WTC11 (cell line): ENCODE measurements around the gene CAPN14. TPM values are rescaled to one million over a fixed set of nuclear protein-coding genes. Genes with fewer than 3 reads are reported as not detected.

Experiments
- ATAC-seq: fragments of 200-7000 bp; cut with Tn5 transposase; 2 replicates; pipeline ENCODE4 v1.10.0; 2021; ENCODE audit warnings: mild to moderate bottlenecking, moderate library complexity
- CTCF ChIA-PET: fragments of 300-600 bp; sonication (Branson Sonifier 250); formaldehyde crosslinking; loops from one replicate; lab custom pipeline; 2021; ENCODE audit warnings: antibody characterized with exemption; lab: Charles Lee
- POLR2A ChIA-PET: fragments of 350-600 bp; sonication (Branson Sonifier 250); formaldehyde crosslinking; loops from one replicate; lab custom pipeline; 2021; ENCODE audit warnings: antibody characterized with exemption; lab: Charles Lee
- DNase-seq: peaks from one replicate; pipeline ENCODE4 v3.0.0; 2021; ENCODE audit warnings: low spot score
- H3K27ac Mint-ChIP-seq: 2 replicates; pipeline ENCODE4 v1.8.0; 2021; ENCODE audit warnings: mixed read lengths
- H3K27me3 Mint-ChIP-seq: 2 replicates; pipeline ENCODE4 v1.8.0; 2021; ENCODE audit warnings: low read depth, mild to moderate bottlenecking, moderate library complexity, mixed read lengths
- H3K36me3 Mint-ChIP-seq: 2 replicates; pipeline ENCODE4 v1.8.0; 2021; ENCODE audit warnings: mixed read lengths
- H3K4me1 Mint-ChIP-seq: 2 replicates; pipeline ENCODE4 v1.8.0; 2022; ENCODE audit warnings: mixed read lengths
- H3K4me3 Mint-ChIP-seq: 2 replicates; pipeline ENCODE4 v1.8.0; 2021; ENCODE audit warnings: mild to moderate bottlenecking, moderate library complexity, mixed read lengths
- H3K9me3 Mint-ChIP-seq: 2 replicates; pipeline ENCODE4 v1.8.0; 2021; ENCODE audit warnings: mixed read lengths
- ATF6 ChIP-seq: sonication (generic); formaldehyde crosslinking; IDR thresholded peaks from 2 replicates; pipeline ENCODE4 v1.8.1; 2023; ENCODE audit warnings: mild to moderate bottlenecking, missing genetic modification reagents
- CREB1 ChIP-seq: sonication (generic); formaldehyde crosslinking; IDR thresholded peaks from 2 replicates; pipeline ENCODE4 v1.8.0; 2023; ENCODE audit warnings: mild to moderate bottlenecking, missing genetic modification reagents
- CREM ChIP-seq: sonication (generic); formaldehyde crosslinking; IDR thresholded peaks from 2 replicates; pipeline ENCODE4 v1.8.1; 2022; ENCODE audit warnings: mild to moderate bottlenecking, missing genetic modification reagents, moderate library complexity
- GTF2I ChIP-seq: fragments of 250-450 bp; sonication (Bioruptor Pico); conservative IDR thresholded peaks from 2 replicates; pipeline ENCODE4 v1.4.0; 2021; ENCODE audit warnings: mild to moderate bottlenecking
- IRF2 ChIP-seq: sonication (generic); formaldehyde crosslinking; IDR thresholded peaks from 2 replicates; pipeline ENCODE4 v1.8.0; 2022; ENCODE audit warnings: low read depth, missing genetic modification reagents, borderline replicate concordance
- JAZF1 ChIP-seq: fragments of 250-450 bp; sonication (Bioruptor Pico); IDR thresholded peaks from 2 replicates; pipeline ENCODE4 v1.9.0; 2021; ENCODE audit warnings: moderate library complexity, mild to moderate bottlenecking, inconsistent platforms
- KAT7 ChIP-seq: sonication (generic); formaldehyde crosslinking; IDR thresholded peaks from 2 replicates; pipeline ENCODE4 v1.8.1; 2023; ENCODE audit warnings: missing genetic modification reagents, mild to moderate bottlenecking, borderline replicate concordance
- MAX ChIP-seq: sonication (generic); formaldehyde crosslinking; IDR thresholded peaks from 2 replicates; pipeline ENCODE4 v1.8.0; 2022; ENCODE audit warnings: mild to moderate bottlenecking, missing genetic modification reagents
- NR1H2 ChIP-seq: sonication (generic); formaldehyde crosslinking; IDR thresholded peaks from 2 replicates; pipeline ENCODE4 v1.9.0; 2021; ENCODE audit warnings: mild to moderate bottlenecking, moderate library complexity, missing genetic modification reagents
- PRRX2 ChIP-seq: fragments of 250-450 bp; sonication (Bioruptor Pico); IDR thresholded peaks from 2 replicates; pipeline ENCODE4 v1.8.0; 2021; ENCODE audit warnings: mild to moderate bottlenecking
- SMAD3 ChIP-seq: sonication (generic); formaldehyde crosslinking; IDR thresholded peaks from 2 replicates; pipeline ENCODE4 v1.8.0; 2022; ENCODE audit warnings: missing genetic modification reagents, mild to moderate bottlenecking, borderline replicate concordance
- SMAD4 ChIP-seq: sonication (generic); formaldehyde crosslinking; IDR thresholded peaks from 2 replicates; pipeline ENCODE4 v1.8.0; 2022; ENCODE audit warnings: mild to moderate bottlenecking, missing genetic modification reagents
- TEAD1 ChIP-seq: sonication (generic); formaldehyde crosslinking; IDR thresholded peaks from 2 replicates; pipeline ENCODE4 v1.8.0; 2022; ENCODE audit warnings: mild to moderate bottlenecking, missing genetic modification reagents
- ZBTB21 ChIP-seq: sonication (generic); formaldehyde crosslinking; IDR thresholded peaks from 2 replicates; pipeline ENCODE4 v1.8.1; 2023; ENCODE audit warnings: mild to moderate bottlenecking, missing genetic modification reagents, borderline replicate concordance
- ZMAT4 ChIP-seq: fragments of 250-450 bp; sonication (Bioruptor Pico); IDR thresholded peaks from 2 replicates; pipeline ENCODE4 v1.9.0; 2021; ENCODE audit warnings: mild to moderate bottlenecking
- ZNF219 ChIP-seq: sonication (generic); formaldehyde crosslinking; IDR thresholded peaks from 2 replicates; pipeline ENCODE4 v1.8.0; 2023; ENCODE audit warnings: missing genetic modification reagents, mild to moderate bottlenecking, borderline replicate concordance
- ZNF263 ChIP-seq: sonication (generic); formaldehyde crosslinking; IDR thresholded peaks from 2 replicates; pipeline ENCODE4 v1.8.1; 2022; ENCODE audit warnings: low read depth, mild to moderate bottlenecking, moderate library complexity, missing genetic modification reagents
- ZNF416 ChIP-seq: fragments of 250-450 bp; sonication (Bioruptor Pico); IDR thresholded peaks from 2 replicates; pipeline ENCODE4 v1.9.0; 2021; ENCODE audit warnings: mild to moderate bottlenecking, inconsistent platforms
- total RNA-seq: library from RNA; stranded (reverse); gene quantifications from 3 replicates; pipeline ENCODE4 v1.2.3, GENCODE V29; 2021
- TF ChIP-seq, protein P1 (sequence below): sonication (generic); formaldehyde crosslinking; conservative IDR thresholded peaks from 2 replicates; pipeline ENCODE4 v1.8.1; 2023; ENCODE audit warnings: mild to moderate bottlenecking, low read depth, missing genetic modification reagents, moderate library complexity
- TF ChIP-seq, protein P2 (sequence below): sonication (generic); formaldehyde crosslinking; conservative IDR thresholded peaks from 2 replicates; pipeline ENCODE4 v1.8.1; 2022; ENCODE audit warnings: mild to moderate bottlenecking, missing genetic modification reagents
- TF ChIP-seq, protein P3 (sequence below): sonication (generic); formaldehyde crosslinking; IDR thresholded peaks from 2 replicates; pipeline ENCODE4 v1.8.1; 2023; ENCODE audit warnings: mild to moderate bottlenecking, missing genetic modification reagents

CAPN14 gene
- total RNA-seq, 1 experiment from 2014 or later: 0.11 TPM

DNA sequence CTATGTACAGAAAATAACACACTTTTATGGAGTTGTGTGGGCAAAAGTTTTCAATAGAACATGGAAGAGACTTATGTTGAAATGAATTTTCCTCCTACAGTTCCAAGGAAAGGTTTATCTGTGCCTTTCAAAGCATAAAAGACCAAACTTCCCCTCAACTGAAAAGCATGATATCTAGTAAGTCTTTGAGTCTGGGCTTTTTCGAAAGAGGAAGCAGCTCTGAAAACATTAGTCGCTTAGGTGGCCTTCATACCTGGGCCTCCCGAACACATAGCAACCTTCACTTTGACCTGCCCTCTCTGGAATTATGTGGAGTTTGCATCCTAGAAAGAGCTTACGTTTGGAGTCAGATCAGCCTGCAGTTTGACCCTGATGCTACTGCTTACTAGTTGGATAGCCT is 4.8 kb upstream of the CAPN14 start (continued):
- no peak for TF ChIP-seq ATF6 (CRISPR knock-in tag)
- TF ChIP-seq NR1H2: no peak

- no peak overlapping the region for H3K27ac Mint-ChIP-seq
- no peak for TF ChIP-seq ZNF263
- TF ChIP-seq, protein P1, sequence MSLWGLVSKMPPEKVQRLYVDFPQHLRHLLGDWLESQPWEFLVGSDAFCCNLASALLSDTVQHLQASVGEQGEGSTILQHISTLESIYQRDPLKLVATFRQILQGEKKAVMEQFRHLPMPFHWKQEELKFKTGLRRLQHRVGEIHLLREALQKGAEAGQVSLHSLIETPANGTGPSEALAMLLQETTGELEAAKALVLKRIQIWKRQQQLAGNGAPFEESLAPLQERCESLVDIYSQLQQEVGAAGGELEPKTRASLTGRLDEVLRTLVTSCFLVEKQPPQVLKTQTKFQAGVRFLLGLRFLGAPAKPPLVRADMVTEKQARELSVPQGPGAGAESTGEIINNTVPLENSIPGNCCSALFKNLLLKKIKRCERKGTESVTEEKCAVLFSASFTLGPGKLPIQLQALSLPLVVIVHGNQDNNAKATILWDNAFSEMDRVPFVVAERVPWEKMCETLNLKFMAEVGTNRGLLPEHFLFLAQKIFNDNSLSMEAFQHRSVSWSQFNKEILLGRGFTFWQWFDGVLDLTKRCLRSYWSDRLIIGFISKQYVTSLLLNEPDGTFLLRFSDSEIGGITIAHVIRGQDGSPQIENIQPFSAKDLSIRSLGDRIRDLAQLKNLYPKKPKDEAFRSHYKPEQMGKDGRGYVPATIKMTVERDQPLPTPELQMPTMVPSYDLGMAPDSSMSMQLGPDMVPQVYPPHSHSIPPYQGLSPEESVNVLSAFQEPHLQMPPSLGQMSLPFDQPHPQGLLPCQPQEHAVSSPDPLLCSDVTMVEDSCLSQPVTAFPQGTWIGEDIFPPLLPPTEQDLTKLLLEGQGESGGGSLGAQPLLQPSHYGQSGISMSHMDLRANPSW (CRISPR knock-in tag): no peak
- no peak for TF ChIP-seq MAX (CRISPR knock-in tag)
- TF ChIP-seq JAZF1: no peak
- no peak for TF ChIP-seq SMAD3
- TF ChIP-seq, protein P2, sequence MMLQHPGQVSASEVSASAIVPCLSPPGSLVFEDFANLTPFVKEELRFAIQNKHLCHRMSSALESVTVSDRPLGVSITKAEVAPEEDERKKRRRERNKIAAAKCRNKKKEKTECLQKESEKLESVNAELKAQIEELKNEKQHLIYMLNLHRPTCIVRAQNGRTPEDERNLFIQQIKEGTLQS: no peak
- TF ChIP-seq ZMAT4 (CRISPR knock-in tag): no peak
- TF ChIP-seq TEAD1 (CRISPR knock-in tag): no peak
- no peak for TF ChIP-seq CREM (CRISPR knock-in tag)
- TF ChIP-seq, protein P3, sequence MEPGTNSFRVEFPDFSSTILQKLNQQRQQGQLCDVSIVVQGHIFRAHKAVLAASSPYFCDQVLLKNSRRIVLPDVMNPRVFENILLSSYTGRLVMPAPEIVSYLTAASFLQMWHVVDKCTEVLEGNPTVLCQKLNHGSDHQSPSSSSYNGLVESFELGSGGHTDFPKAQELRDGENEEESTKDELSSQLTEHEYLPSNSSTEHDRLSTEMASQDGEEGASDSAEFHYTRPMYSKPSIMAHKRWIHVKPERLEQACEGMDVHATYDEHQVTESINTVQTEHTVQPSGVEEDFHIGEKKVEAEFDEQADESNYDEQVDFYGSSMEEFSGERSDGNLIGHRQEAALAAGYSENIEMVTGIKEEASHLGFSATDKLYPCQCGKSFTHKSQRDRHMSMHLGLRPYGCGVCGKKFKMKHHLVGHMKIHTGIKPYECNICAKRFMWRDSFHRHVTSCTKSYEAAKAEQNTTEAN (CRISPR knock-in tag): no peak
- TF ChIP-seq IRF2 (CRISPR knock-in tag): no peak
- no peak for TF ChIP-seq PRRX2 (CRISPR knock-in tag)
- no peak for TF ChIP-seq ZNF416
- TF ChIP-seq ZBTB21 (CRISPR knock-in tag): no peak
- no peak for TF ChIP-seq GTF2I
- TF ChIP-seq SMAD4: no peak
- no peak for TF ChIP-seq ZNF219 (CRISPR knock-in tag)
- TF ChIP-seq CREB1: no peak
- TF ChIP-seq KAT7 (CRISPR knock-in tag): no peak
- TF ChIP-seq, all 79 proteins: peak for 0
- H3K9me3 Mint-ChIP-seq: no peaks in the 10 kb centered on the region
- H3K4me1 Mint-ChIP-seq: peaks cover 6% of the 10 kb centered on the region
- DNase-seq: no peak
- POLR2A ChIA-PET: no interaction called here
- CTCF ChIA-PET: no interaction called here
- no peaks in the 10 kb centered on the region for H3K36me3 Mint-ChIP-seq
- H3K4me3 Mint-ChIP-seq: no peak overlapping the region
- ATAC-seq: no peak
- H3K27me3 Mint-ChIP-seq: no peaks in the 10 kb centered on the region
Observed at GRCh38 chr2:31221544-31221943, 4.2 kb upstream of the CAPN14 start.
